HG03575 (cell line): ENCODE measurements around the gene DNMT3B.
"Not testable (repeated sequence)": the region's sequence is repeated elsewhere in the genome, so short reads cannot be mapped to it uniquely, and the experiment has no call there.

Experiments used
- ATAC-seq: cut with Tn5 transposase; IDR thresholded peaks from one replicate; pipeline ENCODE4 v1.9.1; 2021; ENCODE audit not compliant: unreplicated experiment, insufficient number of reproducible peaks, low FRiP score; ENCODE audit errors: extremely low read depth

DNMT3B gene

GRCh38 chr20:32756156-32756555 lies 6.0 kb upstream of the DNMT3B start:
- ATAC-seq = no peak

GRCh38 chr20:32761417-32761830 lies 761 bp upstream of the DNMT3B start:
- no peak for ATAC-seq

- no peak for ATAC-seq
Observed at GRCh38 chr20:32762754-32763201, 593 bp downstream of the DNMT3B start.

GRCh38 chr20:32763202-32764004 lies 1.2 kb downstream of the DNMT3B start:
- ATAC-seq = no peak

- no peak for ATAC-seq
Observed at GRCh38 chr20:32764005-32764960, 2.1 kb downstream of the DNMT3B start.

GRCh38 chr20:32765230-32765875 lies 3.2 kb downstream of the DNMT3B start:
- not testable (repeated sequence) for ATAC-seq

- ATAC-seq = no peak
Observed at GRCh38 chr20:32767418-32768198, 5.4 kb downstream of the DNMT3B start.

GRCh38 chr20:32772046-32772445 lies 9.9 kb downstream of the DNMT3B start:
- no peak for ATAC-seq

- no peak for ATAC-seq
Observed at GRCh38 chr20:32773223-32773622, 11.0 kb downstream of the DNMT3B start.

GRCh38 chr20:32773855-32774254 lies 11.7 kb downstream of the DNMT3B start:
- ATAC-seq = no peak

GRCh38 chr20:32775336-32775991 lies 13.3 kb downstream of the DNMT3B start:
- ATAC-seq = no peak

GRCh38 chr20:32777177-32777956 lies 15.2 kb downstream of the DNMT3B start:
- no peak for ATAC-seq

- ATAC-seq = no peak
Observed at GRCh38 chr20:32779500-32780211, 17.5 kb downstream of the DNMT3B start.

GRCh38 chr20:32780278-32780677 lies 18.1 kb downstream of the DNMT3B start:
- ATAC-seq = no peak

GRCh38 chr20:32780749-32781655 lies 18.8 kb downstream of the DNMT3B start:
- ATAC-seq = no peak
